Fibroblast of the conjunctiva (primary cell): ENCODE data around the gene FAM110A.
"Not testable (repeated sequence)": the region's sequence is repeated elsewhere in the genome, so short reads cannot be mapped to it uniquely, and the experiment has no call there.

Source experiments
- DNase-seq: peaks from one replicate; pipeline ENCODE4 v3.0.0-alpha.2; 2010; ENCODE audit warnings: low read depth

Gene FAM110A

DNA sequence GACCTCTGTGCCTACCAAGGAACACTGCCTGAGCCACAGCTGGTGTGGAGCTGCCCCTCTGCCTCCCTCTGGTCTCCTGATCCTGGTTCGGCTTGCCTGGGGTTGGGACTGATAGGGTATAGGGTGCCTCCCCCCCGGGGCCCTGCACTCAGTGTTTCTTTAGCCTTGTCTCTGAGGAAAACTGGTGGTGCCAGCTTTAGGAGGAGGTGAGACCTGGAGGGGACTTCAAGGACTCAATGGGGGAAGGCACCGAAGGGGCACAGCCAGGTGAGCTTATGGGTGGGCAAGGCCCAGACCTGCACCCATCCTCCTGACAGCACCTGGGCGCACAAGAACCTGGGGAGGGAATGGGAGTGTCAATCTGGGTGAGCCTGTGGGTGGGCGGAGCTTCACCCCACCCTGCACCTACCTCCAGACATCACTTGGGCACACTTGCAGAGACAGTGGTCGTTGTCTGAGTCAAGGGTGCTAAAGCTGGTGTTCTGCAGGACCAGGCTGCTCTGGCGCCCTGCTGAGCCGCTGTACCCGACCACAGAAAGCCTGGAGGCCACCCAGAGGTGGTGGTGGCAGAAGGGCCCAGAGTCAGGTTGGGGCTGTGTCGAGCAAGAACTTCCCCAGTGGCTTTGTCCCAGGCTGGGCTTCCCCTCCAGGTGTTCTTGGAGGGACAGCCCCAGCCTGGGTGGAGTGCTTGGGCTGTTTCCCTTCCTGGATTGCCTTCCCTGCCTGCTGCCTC, 40.5 kb downstream of the FAM110A start:
- no peak for DNase-seq

DNA sequence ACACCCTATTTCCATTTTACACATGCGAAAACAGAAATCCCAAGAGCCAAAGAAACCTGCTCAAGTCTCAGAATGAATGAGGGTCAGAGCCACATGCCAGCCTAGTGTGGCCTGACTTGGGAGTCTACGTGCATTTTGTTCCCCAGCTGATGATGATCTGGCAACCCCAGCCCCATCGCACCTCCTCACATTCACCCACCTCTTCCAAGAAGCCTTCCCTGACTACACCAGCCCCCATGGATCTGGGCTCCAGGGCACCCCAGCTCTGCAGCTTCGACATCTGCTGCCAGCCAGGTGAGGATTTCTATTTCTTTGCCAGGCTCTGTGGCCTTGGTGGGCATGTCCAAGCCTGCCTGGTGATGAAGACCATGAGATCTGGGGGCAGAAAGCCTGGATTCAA, 41.6 kb downstream of the FAM110A start:
- DNase-seq = no peak

DNA sequence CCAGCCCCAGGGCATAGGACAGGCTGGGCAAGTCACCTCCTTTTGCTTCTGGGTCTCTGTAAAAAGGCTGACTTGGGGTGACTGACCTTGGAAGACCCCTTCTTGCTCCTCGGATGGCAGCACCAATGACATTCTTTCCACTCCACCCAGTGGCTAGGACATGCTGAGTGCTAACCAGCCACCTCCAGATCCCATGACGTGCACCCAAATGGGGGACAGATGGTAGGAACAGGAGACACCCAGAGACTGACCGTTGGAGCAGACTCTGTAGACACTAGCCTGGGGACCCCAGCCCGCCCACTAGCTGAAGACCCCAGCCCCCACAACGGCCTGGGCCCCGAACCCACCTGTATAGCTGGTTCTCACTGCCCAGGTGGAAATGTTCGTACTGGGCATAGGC, 44.3 kb downstream of the FAM110A start:
- no peak for DNase-seq

DNA sequence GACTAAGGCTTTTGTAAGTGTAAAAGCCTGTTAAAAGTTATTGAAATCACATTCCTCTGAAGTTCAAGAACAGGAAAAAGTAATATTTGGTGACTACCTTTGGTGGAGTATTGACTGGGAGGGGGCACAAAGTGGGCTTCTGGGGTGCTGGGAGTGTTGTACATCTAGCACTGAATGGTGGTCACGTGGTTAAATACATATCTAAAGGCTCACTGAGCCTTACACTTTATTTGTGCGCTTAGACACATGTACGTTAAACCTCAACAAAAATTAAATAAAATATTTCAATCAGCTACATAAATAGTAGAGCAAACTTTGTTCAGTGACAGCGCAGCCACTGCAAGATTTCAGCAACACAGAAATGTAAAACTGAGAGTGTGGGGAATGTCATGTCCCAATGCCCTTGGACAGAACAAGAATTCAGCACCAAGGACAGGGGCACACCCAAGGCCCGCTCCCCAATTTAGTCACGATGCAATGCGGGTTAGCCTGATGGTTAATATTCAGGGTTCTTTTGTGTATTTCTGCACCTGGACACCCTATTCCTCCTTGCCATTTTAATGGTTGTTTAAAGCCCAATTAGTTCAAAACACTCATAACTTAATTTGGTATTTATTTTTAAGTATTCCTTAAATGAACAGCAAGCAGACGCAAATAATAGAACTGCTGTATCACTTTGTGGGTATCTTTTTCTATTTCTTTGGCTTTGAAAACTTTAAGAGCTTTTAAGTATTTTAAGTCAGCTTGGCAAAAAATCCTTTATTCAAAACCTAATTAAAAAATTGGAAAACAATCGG, 45.2 kb downstream of the FAM110A start:
- no peak for DNase-seq

DNA sequence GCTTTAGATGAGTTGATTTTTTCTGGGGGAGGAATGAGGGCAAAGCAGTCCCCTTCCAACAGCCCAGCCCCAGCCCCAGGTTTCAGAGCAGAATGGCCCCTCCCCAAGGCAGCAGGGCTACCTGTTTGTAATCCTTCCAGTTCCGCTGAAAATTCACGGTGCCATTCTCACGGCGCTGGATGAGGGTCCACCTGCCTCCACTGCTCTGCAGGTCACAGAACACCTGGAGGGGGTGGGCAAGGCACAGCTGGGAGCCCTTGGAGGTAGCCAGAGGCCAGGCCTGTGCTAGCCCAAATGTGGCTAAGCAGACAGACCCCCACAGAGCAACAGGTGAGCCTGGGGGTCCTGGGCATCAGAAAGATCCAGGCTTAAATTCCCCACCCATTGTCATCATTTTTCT, 46.1 kb downstream of the FAM110A start:
- DNase-seq = no peak

DNA sequence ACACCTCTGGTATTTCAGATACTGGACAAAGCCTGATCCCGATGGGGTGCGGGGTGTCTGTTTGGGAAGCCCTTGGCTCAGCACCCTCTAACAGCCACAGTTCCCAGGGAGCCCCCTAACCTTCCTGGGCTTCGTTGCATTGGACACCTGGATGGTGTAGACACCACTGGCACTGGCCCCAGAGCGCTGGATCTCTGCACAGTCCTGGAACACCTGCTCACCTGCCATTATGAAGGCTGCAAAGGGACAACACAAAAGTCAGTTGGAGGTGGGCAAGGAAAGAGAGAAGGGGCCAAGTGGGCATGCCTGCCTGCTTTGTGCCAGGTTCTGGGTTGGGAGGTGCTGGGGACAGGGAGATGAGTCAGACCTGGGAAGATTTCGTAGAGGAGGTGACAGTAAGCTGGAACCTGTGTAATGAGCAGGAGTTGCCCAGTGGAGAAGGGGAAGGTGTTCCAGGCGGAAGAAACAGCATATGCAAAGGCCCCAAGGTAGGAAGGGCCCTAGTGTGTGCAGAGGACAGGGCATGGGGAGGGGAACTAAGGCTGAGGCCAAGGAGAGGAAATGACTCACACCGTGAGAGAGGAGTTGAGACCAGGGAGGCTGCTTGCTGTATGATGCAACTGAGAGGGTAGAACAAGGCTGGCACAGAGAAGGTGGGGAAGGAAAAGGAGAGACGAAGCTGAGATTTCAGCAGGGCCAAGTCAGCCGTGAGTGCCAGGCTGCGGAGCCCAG, 47.7 kb downstream of the FAM110A start:
- no peak for DNase-seq

DNA sequence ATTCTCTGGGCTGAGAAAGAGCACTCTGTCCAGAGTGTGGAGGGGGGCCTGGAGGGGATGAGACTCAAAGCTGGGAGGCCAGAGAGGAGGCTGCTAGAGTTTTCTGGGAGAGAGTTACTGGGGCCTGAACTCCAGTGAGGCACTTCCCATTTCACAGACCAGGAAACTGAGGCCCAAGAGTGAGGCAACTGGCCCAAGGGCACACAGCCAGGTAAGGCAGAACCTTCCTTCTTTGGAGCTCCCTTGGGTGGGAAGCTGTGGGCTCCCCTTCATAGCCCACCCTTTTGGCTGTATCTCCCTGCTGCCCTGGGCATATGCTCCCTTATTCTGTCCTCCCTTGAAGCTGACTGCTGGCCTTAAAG, 48.2 kb downstream of the FAM110A start:
- no peak for DNase-seq

DNA sequence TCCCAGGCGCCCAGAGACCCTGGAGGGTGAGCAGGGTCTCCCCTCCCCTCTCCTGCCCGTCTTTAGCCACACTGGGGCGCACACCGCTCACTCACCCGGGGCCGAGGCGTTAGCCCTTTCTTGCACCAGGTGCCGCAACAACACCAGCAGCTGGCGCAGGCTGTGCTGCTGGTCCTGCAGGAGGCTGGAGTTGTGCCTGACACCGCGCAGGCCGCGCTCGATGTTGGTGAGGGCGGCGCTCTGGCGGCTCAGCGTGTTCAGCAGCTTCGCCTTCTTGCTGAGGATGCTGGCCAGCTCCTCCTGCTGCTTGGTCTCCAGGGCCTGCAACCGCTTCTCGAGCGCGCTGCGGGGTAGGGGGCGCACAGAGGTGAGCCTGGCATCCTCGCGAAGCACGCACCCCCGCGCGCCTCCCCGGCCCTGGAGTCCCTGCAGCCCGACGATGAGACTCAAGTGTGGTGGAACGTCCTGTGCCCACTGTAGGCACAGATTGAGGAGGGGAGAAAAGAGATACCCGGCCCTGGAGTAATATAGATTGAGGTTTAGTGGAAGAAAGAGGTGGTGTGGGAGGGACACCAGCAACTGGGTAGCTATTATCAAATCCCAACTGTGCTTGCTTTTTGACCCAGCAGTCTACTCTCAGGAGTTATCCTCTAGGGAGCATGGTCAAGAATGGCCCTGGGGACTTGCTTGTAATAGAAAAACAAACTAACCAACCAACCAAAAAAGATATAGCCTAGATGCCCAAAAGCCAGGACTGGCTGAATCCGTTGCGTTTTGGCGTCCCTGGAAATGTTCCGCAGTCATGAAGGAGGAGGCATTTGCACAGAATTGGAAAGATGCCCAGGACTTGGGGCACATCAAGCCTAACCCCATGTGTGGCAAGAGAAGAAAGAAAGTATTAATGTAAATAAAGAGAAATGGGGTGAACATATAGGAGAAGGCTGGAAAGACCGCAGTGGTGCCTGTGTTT, 51.8 kb downstream of the FAM110A start:
- DNase-seq = no peak

DNA sequence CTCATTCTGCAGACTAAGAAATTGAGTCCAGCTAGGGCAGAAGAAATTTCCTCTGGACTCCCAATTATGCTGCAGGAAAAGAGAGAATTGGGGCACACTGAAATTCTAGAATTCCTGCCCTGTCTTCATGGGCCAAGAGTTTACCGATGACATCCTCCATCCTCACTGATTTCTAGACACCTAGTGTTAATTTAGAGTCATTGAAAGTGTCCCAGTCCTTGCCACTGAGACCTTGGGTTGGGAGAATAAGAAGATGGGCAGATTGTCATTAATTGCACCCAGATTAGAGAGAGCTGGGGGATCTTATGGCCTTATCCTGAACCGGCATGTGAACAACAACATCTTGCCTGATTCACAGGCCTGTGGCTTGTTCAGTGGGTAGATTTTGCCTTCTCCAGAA, 53.6 kb downstream of the FAM110A start:
- no peak for DNase-seq

DNA sequence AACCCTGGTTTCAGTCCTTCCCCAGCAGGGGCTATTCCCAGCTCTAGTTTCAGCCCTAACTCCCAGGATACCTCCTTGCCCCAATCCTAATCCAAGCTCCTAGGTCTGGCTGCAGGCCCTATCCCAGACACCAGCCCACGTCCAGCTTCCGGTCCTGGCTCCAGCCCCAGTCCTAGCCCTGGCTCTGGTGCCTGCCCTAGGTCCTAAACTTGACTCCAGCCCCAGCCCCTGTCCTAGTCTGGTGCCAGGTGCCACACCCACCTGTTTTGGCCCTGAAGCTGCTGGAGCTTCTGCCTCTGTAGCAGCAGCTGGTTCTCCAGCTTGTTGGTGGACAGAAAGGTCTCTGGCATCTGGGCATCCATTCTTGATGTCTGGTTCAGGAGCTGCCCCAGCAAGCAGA, 54.5 kb downstream of the FAM110A start:
- DNase-seq = no peak

DNA sequence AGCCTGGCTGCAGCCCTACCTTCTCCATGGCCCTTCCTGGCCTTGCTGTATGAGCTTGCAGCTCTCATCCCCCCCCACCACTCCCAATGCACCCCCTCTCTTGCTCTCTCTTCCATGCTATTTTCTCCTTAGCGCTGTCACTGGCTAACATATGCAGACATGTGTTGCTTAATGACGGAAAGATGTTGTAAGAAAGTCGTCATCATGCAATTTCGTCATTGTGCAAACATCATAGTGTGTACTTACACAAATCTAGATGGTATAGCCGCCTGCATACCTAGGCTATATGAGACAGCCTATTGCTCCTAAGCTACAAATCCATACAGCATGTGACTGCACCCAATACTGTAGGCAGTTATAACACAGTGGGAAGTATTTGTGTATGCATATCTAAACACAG, 55.6 kb downstream of the FAM110A start:
- DNase-seq = no peak

DNA sequence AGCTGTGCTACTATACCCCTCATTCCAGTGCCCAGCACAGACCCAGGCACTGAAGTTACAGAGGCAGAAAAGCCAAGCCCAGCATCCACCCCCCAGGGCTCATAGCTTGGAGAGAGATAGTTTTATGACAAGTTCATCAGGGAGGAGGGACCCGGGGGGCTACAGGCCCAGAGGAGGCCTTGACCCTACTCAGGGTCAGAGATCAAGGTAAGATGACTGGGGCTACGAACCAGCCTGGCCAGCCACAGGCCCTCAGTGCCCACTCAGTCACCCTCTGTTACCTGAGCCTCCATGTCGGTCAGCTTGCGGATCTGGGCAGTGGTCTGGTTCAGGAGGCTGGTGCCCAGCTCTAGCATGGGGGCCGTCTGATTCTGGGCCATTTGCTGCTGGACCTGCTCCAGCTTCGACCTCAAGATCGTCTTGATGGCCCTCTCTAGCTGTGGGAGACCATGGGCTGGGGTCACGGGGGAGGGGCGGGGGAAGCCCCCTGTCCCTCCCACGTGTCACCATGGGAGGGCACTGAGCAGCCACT, 56.5 kb downstream of the FAM110A start:
- DNase-seq = no peak

DNA sequence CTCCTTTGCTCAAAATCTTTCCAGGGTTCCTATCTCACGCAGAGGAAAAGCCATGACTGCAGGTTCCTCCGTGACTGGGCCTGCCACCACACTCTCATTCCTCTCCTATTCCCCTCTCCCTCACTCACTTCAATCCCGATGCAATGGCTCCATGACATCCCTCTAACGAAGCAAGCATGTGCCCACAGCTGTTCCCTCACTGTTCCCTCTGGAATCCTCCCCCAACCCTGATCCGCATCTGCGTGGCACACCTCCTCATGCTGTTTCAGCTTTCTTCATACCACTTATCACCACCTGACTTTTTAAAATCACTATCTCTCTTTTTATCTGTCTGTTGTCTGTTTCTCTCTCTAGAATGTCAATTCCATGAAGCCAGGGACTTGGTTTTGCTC, 57.1 kb downstream of the FAM110A start:
- no peak for DNase-seq

DNA sequence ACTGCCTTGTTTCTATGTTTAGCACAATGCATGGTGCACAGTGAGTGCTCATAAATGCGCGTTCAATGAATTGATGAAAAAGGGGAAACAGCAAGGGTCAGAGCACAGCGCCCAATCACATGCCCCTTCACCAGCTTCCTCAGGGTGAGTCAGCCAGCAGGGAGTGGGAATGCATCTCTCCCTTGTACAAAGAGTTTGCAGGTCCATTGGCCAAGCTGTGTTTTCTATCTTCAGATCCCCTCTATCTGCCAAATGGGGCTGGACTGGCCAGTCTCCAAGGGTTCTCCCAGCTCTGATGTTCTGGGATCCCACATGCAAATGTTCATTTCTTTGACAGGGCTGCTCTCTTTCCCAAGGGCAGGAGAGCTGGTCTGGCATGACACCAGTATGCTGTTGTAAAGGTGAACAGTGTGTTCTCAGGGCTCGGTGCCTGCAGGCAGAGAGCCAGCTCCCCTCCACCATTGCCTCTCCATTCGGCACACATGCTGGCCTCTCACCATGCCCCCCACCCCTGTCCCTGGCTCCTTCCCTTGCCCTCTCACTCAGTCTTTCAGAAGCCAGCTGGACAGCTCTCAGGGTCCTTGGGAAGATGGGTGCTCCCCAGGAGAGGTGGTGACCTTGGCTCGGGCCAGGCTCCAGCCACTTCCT, 57.7 kb downstream of the FAM110A start:
- no peak for DNase-seq

DNA sequence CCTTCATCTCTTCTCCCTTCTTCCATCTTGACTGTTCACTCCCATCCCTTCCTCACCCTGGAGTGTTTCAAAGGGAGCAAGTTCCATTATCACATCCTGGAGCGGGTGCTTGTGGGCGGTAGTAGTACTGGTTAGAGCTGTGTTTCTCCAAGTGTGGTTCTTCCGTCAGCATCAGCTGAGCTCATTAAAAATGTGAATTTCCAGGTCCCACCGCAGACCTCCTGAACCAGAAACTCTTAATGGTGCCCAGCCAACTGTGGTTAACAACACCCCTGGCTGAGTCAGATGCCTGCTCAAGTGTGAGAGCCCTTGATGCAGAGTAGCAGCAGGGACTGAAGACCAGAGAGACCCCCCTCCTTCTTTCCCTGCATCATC, 58.2 kb downstream of the FAM110A start:
- DNase-seq = no peak

DNA sequence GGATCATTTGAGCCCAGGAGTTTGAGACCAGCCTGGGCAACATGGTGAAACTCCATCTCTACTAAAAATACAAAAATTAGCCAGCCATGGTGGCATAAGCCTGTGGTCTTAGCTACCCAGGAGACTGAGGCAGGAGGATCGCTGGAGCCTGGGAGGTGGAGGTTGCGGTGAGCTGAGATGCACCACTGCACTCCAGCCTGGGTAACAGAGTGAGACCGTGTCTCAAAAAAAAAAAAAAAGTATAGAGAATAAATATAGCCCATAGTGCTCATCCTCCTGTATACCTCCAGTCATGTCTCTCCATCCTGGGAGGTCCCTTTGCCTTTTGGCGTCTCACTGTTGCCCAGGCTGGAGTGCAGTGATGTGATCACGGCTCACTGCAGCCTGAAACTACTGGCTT, 58.9 kb downstream of the FAM110A start:
- not testable (repeated sequence) for DNase-seq
